ENCODE data around the gene BMP6.

- TF ChIP-seq CTCF (IDR thresholded peaks at IDR 0.05; ENCODE audit: low read depth, low read length) (no peak), EZH2phosphoT487 (IDR thresholded peaks at IDR 0.05; ENCODE audit: low read depth) (no peak)
Observed at GRCh38 chr6:7880718-7881107, 154.8 kb downstream of the BMP6 start.

Data from OCI-LY3 (cell line).